CD14-positive monocyte (primary cell): ENCODE data around the gene UBXN1. TPM values are rescaled to one million over a fixed set of nuclear protein-coding genes. Genes with fewer than 3 reads are reported as not detected.

ENCODE experiments used
- DNase-seq, 3 donors: peaks; one replicate each; pipeline ENCODE4 v3.0.0-alpha.2; 2011 to 2022
- H2AFZ ChIP-seq: 2 replicates; pipeline ENCODE4 v1.6.0; 2012; ENCODE audit warnings: mild to moderate bottlenecking, low read depth, low read length, inconsistent platforms; ENCODE audit not compliant: insufficient read depth, poor library complexity, severe bottlenecking
- H3K27ac ChIP-seq, 2 donors: 1 replicate in 1 of 2; 2 replicates in 1 of 2; pipeline ENCODE4 v1.5.1; 2012 to 2013; ENCODE audit warnings: low read length in 2 of 2, control low read depth in 1 of 2, inconsistent platforms in 1 of 2, low read depth in 1 of 2, mild to moderate bottlenecking in 1 of 2
- H3K27me3 ChIP-seq, 2 donors: one replicate each; pipeline versions ENCODE4 v1.6.0 to v1.6.1; 2011 to 2013; ENCODE audit warnings: low read length in 2 of 2; ENCODE audit not compliant: control insufficient read depth in 2 of 2, insufficient read depth in 2 of 2
- H3K36me3 ChIP-seq, 2 donors: replicated peaks in 1 of 2; 1 replicate in 1 of 2; 2 replicates in 1 of 2; pipeline versions ENCODE4 v1.5.1 to v1.6.1; 2012 to 2013; ENCODE audit warnings: low read length in 2 of 2, control low read depth in 1 of 2, inconsistent platforms in 1 of 2, mild to moderate bottlenecking in 1 of 2; ENCODE audit not compliant: insufficient read depth in 2 of 2, control insufficient read depth in 1 of 2
- H3K4me1 ChIP-seq, 2 donors: 1 replicate in 1 of 2; 2 replicates in 1 of 2; pipeline versions ENCODE4 v1.5.1 to v1.6.1; 2012 to 2013; ENCODE audit warnings: low read length in 2 of 2, control low read depth in 1 of 2, inconsistent platforms in 1 of 2, mild to moderate bottlenecking in 1 of 2, moderate library complexity in 1 of 2; ENCODE audit not compliant: insufficient read depth in 2 of 2, control insufficient read depth in 1 of 2
- H3K4me2 ChIP-seq: replicated peaks from 2 replicates; pipeline ENCODE3; 2012; ENCODE audit warnings: low read length, moderate library complexity, mild to moderate bottlenecking; ENCODE audit not compliant: poor library complexity, severe bottlenecking; ENCODE audit errors: extremely low read depth
- H3K4me3 ChIP-seq, 3 experiments: fragments of 200-600 bp in 1 of 3; sonication (generic) in 1 of 3; replicated peaks in 1 of 3; 1 replicate in 2 of 3; 2 replicates in 1 of 3; pipeline ENCODE4 v1.5.1; 2011 to 2013; ENCODE audit warnings: low read length in 3 of 3, mild to moderate bottlenecking in 3 of 3, control low read depth in 2 of 3, low read depth in 2 of 3, inconsistent platforms in 1 of 3, moderate library complexity in 1 of 3
- H3K79me2 ChIP-seq: 2 replicates; pipeline ENCODE4 v1.6.0; 2012; ENCODE audit warnings: mild to moderate bottlenecking, control low read depth, inconsistent platforms, low read length, moderate library complexity; ENCODE audit not compliant: insufficient read depth
- H3K9ac ChIP-seq: 2 replicates; pipeline ENCODE4 v1.6.0; 2017; ENCODE audit warnings: low read length, mild to moderate bottlenecking; ENCODE audit not compliant: insufficient read depth, poor library complexity, severe bottlenecking
- H3K9me3 ChIP-seq, 2 donors: replicated peaks in 1 of 2; 1 replicate in 1 of 2; 2 replicates in 1 of 2; pipeline versions ENCODE4 v1.5.1 to v1.6.1; 2012 to 2013; ENCODE audit warnings: low read length in 2 of 2, control low read depth in 1 of 2; ENCODE audit not compliant: control insufficient read depth in 1 of 2, insufficient read depth in 1 of 2
- H4K20me1 ChIP-seq: 2 replicates; pipeline ENCODE4 v1.6.0; 2012; ENCODE audit warnings: mild to moderate bottlenecking, low read length, control low read depth, moderate library complexity; ENCODE audit not compliant: insufficient read depth
- H3K27ac Mint-ChIP-seq, 7 donors: one replicate each; pipeline ENCODE4 v1.8.0; 2020; ENCODE audit warnings: mild to moderate bottlenecking in 7 of 7, mixed read lengths in 7 of 7, moderate library complexity in 6 of 7, inconsistent platforms in 2 of 7
- H3K27me3 Mint-ChIP-seq, 3 donors: one replicate each; pipeline ENCODE4 v1.8.0; 2021 to 2022; ENCODE audit warnings: low read depth in 3 of 3, mild to moderate bottlenecking in 3 of 3, mixed read lengths in 3 of 3, moderate library complexity in 3 of 3, inconsistent platforms in 1 of 3
- H3K36me3 Mint-ChIP-seq, 2 donors: one replicate each; pipeline ENCODE4 v1.8.0; 2020; ENCODE audit warnings: mixed read lengths in 2 of 2, inconsistent platforms in 1 of 2, mild to moderate bottlenecking in 1 of 2
- H3K4me1 Mint-ChIP-seq: one replicate; pipeline ENCODE4 v1.8.0; 2020; ENCODE audit warnings: mild to moderate bottlenecking, mixed read lengths
- H3K4me3 Mint-ChIP-seq, 2 donors: one replicate each; pipeline ENCODE4 v1.8.0; 2020; ENCODE audit warnings: mild to moderate bottlenecking in 2 of 2, mixed read lengths in 2 of 2, moderate library complexity in 1 of 2
- H3K9me3 Mint-ChIP-seq, 7 donors: one replicate each; pipeline ENCODE4 v1.8.0; 2020 to 2022; ENCODE audit warnings: mixed read lengths in 7 of 7, mild to moderate bottlenecking in 6 of 7, moderate library complexity in 6 of 7, inconsistent platforms in 2 of 7
- CTCF ChIP-seq: fragments of 200-600 bp; IDR thresholded peaks from one replicate; pipeline ENCODE4 v1.8.0; 2022; ENCODE audit warnings: antibody characterized with exemption, mild to moderate bottlenecking
- WGBS: methylation state at CpG from one replicate; pipeline ENCODE4 v1.1.5; 2013; ENCODE audit warnings: missing lambda C conversion rate; ENCODE audit not compliant: insufficient coverage; 5-methylcytosine and 5-hydroxymethylcytosine counted together
- intact Hi-C, 2 donors: fragments of 100-400 bp; cut with micrococcal nuclease; formaldehyde crosslinking; loops; one replicate each; pipeline versions ENCODE4 v1.15.0 to v1.15.1; 2023
- polyA plus RNA-seq, 3 donors: library from polyadenylated mRNA; depleted of rRNA in 1 of 3; unstranded in 2 of 3; stranded (reverse) in 1 of 3; fragments of 300-500 nt in 2 of 3; fragments of >200 nt in 1 of 3; fragmentation: Illumina TruSeq in 2 of 3; gene quantifications; 1 replicate in 2 of 3; 2 replicates in 1 of 3; pipeline ENCODE4 v1.2.3, GENCODE V29; 2012 to 2021

The UBXN1 gene
- polyA plus RNA-seq, 3 donors = 93.9 to 147 (median 106) TPM

GRCh38 chr11:62677714-62678113, 1.2 kb downstream of the UBXN1 start:
- intact Hi-C loops = loop anchor here in 1 of 2 donors (2.0 kb wide), 2 partner anchors 13 to 25 kb away; partner anchors contain the start of genes C11orf98, CSKMT and INTS5
- no peaks in the 10 kb centered on the region for H3K9me3 ChIP-seq
- DNase-seq = no peak
- peaks cover 28% of the 10 kb centered on the region for H4K20me1 ChIP-seq
- peaks cover 31 to 47% of the 10 kb centered on the region in 2 donors for H3K36me3 Mint-ChIP-seq
- peak overlapping the region; percentile 92 for H3K4me2 ChIP-seq
- H3K4me1 Mint-ChIP-seq = peaks cover 44% of the 10 kb centered on the region
- TF ChIP-seq CTCF = no peak
- H3K4me3 Mint-ChIP-seq = peak overlapping the region; percentile 87 to 93
- peak overlapping the region in 1 of 2 donors; percentile 97 for H3K27ac ChIP-seq
- peaks cover 26 to 46% of the 10 kb centered on the region in 2 donors for H3K36me3 ChIP-seq
- peak overlapping the region; percentile 99 for H3K9ac ChIP-seq
- H3K27me3 Mint-ChIP-seq = peaks cover 0 to 2% (median 1%) of the 10 kb centered on the region in 3 donors
- H2AFZ ChIP-seq = peak overlapping the region; percentile 95
- peaks cover 22 to 40% of the 10 kb centered on the region in 2 donors for H3K4me1 ChIP-seq
- 97% methylated on average over 12 of the region's 15 CpGs for WGBS
- peaks cover 60% of the 10 kb centered on the region for H3K79me2 ChIP-seq
- no peaks in the 10 kb centered on the region for H3K9me3 Mint-ChIP-seq
- H3K27me3 ChIP-seq = no peaks in the 10 kb centered on the region
- peak overlapping the region in 6 of 7 donors; percentile 26 to 95 (median 92) for H3K27ac Mint-ChIP-seq
- H3K4me3 ChIP-seq = peak overlapping the region in 1 of 3 experiments; percentile 98

GRCh38 chr11:62677156-62677555, 1.7 kb downstream of the UBXN1 start:
- no peak for TF ChIP-seq CTCF
- H3K4me3 Mint-ChIP-seq = no peak overlapping the region
- intact Hi-C loops = no loop called here
- no peak for DNase-seq
- Histone ChIP-seq H4K20me1 (peaks cover 28% of the 10 kb centered on the region), H3K9ac (no peak overlapping the region), H2AFZ (no peak overlapping the region), H3K36me3 (peaks cover 26 to 46% of the 10 kb centered on the region in 2 donors), H3K27ac (peak overlapping the region in 1 of 2 donors; percentile 97), H3K79me2 (peaks cover 65% of the 10 kb centered on the region), H3K4me2 (peak overlapping the region; percentile 92), H3K27me3 (no peaks in the 10 kb centered on the region), H3K9me3 (no peaks in the 10 kb centered on the region), H3K4me1 (peaks cover 28 to 46% of the 10 kb centered on the region in 2 donors), H3K4me3 (no peak overlapping the region)
- peaks cover 50% of the 10 kb centered on the region for H3K4me1 Mint-ChIP-seq
- H3K27ac Mint-ChIP-seq = peak overlapping the region; percentile 11 to 89 (median 50)
- H3K27me3 Mint-ChIP-seq = peaks cover 0 to 2% (median 1%) of the 10 kb centered on the region in 3 donors
- H3K36me3 Mint-ChIP-seq = peaks cover 31 to 47% of the 10 kb centered on the region in 2 donors
- WGBS = 100% methylated on average over 3 of the region's 6 CpGs
- no peaks in the 10 kb centered on the region for H3K9me3 Mint-ChIP-seq
